AG04450 (cell line): Measurements from ENCODE around the gene PRKCH. TPM values are rescaled to one million over a fixed set of nuclear protein-coding genes. Genes with fewer than 3 reads are reported as not detected.

Experiments used
- CTCF ChIA-PET: fragments of 300-600, 350-600 bp; formaldehyde crosslinking; extraction: SDS; loops from one replicate; lab custom pipeline; 2022; ENCODE audit warnings: antibody characterized with exemption, inconsistent platforms; lab: Charles Lee
- POLR2A ChIA-PET: fragments of 350-600 bp; formaldehyde crosslinking; extraction: SDS; loops from one replicate; lab custom pipeline; 2021; ENCODE audit warnings: antibody characterized with exemption, inconsistent platforms; lab: Yijun Ruan, JAX
- DNase-seq: peaks from one replicate; pipeline ENCODE4 v3.0.0-alpha.2; 2011; ENCODE audit warnings: low read depth, low spot score
- H3K27ac ChIP-seq: one replicate; pipeline ENCODE4 v1.5.1; 2012; ENCODE audit warnings: low read depth, low read length, control low read depth
- H3K27me3 ChIP-seq: one replicate; pipeline ENCODE4 v1.6.0; 2012; ENCODE audit warnings: low read length; ENCODE audit not compliant: control insufficient read depth, insufficient read depth
- H3K4me3 ChIP-seq: 2 replicates; pipeline ENCODE4 v1.5.1; 2011; ENCODE audit warnings: mild to moderate bottlenecking, low read depth, low read length, control low read depth
- H3K9me3 ChIP-seq: 2 replicates; pipeline ENCODE4 v1.5.1; 2012; ENCODE audit warnings: low read length; ENCODE audit not compliant: control insufficient read depth, insufficient read depth
- polyA plus RNA-seq: library from polyadenylated mRNA; depleted of rRNA; stranded (reverse); fragments of >200 nt; gene quantifications from 2 replicates; pipeline ENCODE4 v1.2.3, GENCODE V29; 2011
- TF ChIP-seq, protein P1 (sequence below): IDR thresholded peaks from 2 replicates; pipeline ENCODE4 v1.5.1; 2011; ENCODE audit warnings: low read depth, low read length, control low read depth, inconsistent platforms

The PRKCH gene
- polyA plus RNA-seq, 1 experiment: 1.6 TPM

DNA sequence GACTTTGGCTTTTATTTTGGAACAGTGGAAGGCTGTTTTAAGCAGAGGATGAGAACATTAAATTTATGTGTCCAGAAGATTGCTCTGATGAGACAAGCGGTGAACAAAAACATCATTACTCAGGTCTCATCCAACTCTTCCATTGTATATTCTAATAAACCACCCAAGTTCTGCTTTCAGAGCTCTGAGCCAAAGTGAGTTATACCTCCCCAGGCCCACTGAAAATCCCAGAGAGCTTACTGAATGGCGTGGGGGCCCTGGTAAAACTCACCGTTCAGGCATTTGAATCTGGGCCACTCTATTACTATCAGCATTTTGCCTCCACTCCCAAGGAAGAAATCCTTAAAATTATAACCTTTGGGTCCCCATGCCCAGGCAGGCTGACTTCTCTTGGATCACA is 251.9 kb downstream of the PRKCH start:
- TF ChIP-seq, protein P1, sequence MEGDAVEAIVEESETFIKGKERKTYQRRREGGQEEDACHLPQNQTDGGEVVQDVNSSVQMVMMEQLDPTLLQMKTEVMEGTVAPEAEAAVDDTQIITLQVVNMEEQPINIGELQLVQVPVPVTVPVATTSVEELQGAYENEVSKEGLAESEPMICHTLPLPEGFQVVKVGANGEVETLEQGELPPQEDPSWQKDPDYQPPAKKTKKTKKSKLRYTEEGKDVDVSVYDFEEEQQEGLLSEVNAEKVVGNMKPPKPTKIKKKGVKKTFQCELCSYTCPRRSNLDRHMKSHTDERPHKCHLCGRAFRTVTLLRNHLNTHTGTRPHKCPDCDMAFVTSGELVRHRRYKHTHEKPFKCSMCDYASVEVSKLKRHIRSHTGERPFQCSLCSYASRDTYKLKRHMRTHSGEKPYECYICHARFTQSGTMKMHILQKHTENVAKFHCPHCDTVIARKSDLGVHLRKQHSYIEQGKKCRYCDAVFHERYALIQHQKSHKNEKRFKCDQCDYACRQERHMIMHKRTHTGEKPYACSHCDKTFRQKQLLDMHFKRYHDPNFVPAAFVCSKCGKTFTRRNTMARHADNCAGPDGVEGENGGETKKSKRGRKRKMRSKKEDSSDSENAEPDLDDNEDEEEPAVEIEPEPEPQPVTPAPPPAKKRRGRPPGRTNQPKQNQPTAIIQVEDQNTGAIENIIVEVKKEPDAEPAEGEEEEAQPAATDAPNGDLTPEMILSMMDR: no peak
- Histone ChIP-seq H3K9me3 (no peaks in the 10 kb centered on the region), H3K27ac (peak overlapping the region; percentile 89), H3K27me3 (no peaks in the 10 kb centered on the region), H3K4me3 (no peak overlapping the region)
- ChIA-PET CTCF (no interaction called here), POLR2A (interaction anchor here (0.9 to 1.2 kb wide), 3 partner anchors 8 to 36 kb away, joined by 3 to 5 read pairs (median 3); no protein-coding TSS in a partner anchor)
- no peak for DNase-seq

GRCh38 chr14:61573748-61574513 is 252.6 kb downstream of the PRKCH start:
- no peak for DNase-seq
- TF ChIP-seq, protein P1: no peak
- H3K9me3 ChIP-seq: no peaks in the 10 kb centered on the region
- H3K27me3 ChIP-seq: no peaks in the 10 kb centered on the region
- ChIA-PET POLR2A (interaction anchor here (0.6 to 1.2 kb wide), 4 partner anchors 8 to 263 kb away, joined by 3 to 7 read pairs (median 4); no protein-coding TSS in a partner anchor), CTCF (interaction anchor here (0.5 kb wide), 1 partner anchor 233 kb away, joined by 3 read pairs; no protein-coding TSS in a partner anchor)
- H3K27ac ChIP-seq: peak overlapping the region; percentile 89
- no peak overlapping the region for H3K4me3 ChIP-seq

- H3K27ac ChIP-seq: peak overlapping the region; percentile 89
- ChIA-PET CTCF (interaction anchor here (0.5 kb wide), 1 partner anchor 233 kb away, joined by 3 read pairs; no protein-coding TSS in a partner anchor), POLR2A (interaction anchor here (0.9 to 1.2 kb wide), 2 partner anchors 27 to 35 kb away, joined by 3 to 5 read pairs; no protein-coding TSS in a partner anchor)
- no peaks in the 10 kb centered on the region for H3K9me3 ChIP-seq
- H3K27me3 ChIP-seq: no peaks in the 10 kb centered on the region
- TF ChIP-seq, protein P1: no peak
- H3K4me3 ChIP-seq: no peak overlapping the region
- DNase-seq: no peak
Observed at GRCh38 chr14:61574514-61574807, 253.1 kb downstream of the PRKCH start.

- Histone ChIP-seq H3K4me3 (no peak overlapping the region), H3K27me3 (no peaks in the 10 kb centered on the region), H3K27ac (no peak overlapping the region), H3K9me3 (no peaks in the 10 kb centered on the region)
- ChIA-PET POLR2A (no interaction called here), CTCF (no interaction called here)
- TF ChIP-seq, protein P1: no peak
- no peak for DNase-seq
Observed at GRCh38 chr14:61575126-61575525, 253.7 kb downstream of the PRKCH start.

- no peak overlapping the region for H3K4me3 ChIP-seq
- H3K9me3 ChIP-seq: no peaks in the 10 kb centered on the region
- no peak for DNase-seq
- no peaks in the 10 kb centered on the region for H3K27me3 ChIP-seq
- POLR2A ChIA-PET: no interaction called here
- CTCF ChIA-PET: no interaction called here
- TF ChIP-seq, protein P1: no peak
- no peak overlapping the region for H3K27ac ChIP-seq
Observed at GRCh38 chr14:61575551-61576150, 254.3 kb downstream of the PRKCH start.
